Measurements from ENCODE around the gene AJUBA. TPM values are rescaled to one million over a fixed set of nuclear protein-coding genes. Genes with fewer than 3 reads are reported as not detected.
A peak's percentile ranks its signal among the peaks of the same experiment; 100 is the strongest.

AJUBA gene
- total RNA-seq, 1 donor from 2014 or later = 110 TPM

- no peak overlapping the region for H3K4me3 Mint-ChIP-seq
- no peak for DNase-seq (ENCODE audit: low spot score in 2 of 2, unreplicated experiment in 2 of 2)
- TF ChIP-seq CTCF (IDR thresholded peaks at IDR 0.05; ENCODE audit: unreplicated experiment) = no peak
- no peaks in the 10 kb centered on the region for H3K9me3 Mint-ChIP-seq
- H3K36me3 Mint-ChIP-seq = peaks cover 10% of the 10 kb centered on the region
- H3K27ac Mint-ChIP-seq = no peak overlapping the region
- H3K4me1 Mint-ChIP-seq = peaks cover 23% of the 10 kb centered on the region
- no peaks in the 10 kb centered on the region for H3K27me3 Mint-ChIP-seq (ENCODE audit: low read depth)
Measured at GRCh38 chr14:22929961-22930364, 52.4 kb downstream of the AJUBA start.

- peaks cover 23% of the 10 kb centered on the region for H3K4me1 Mint-ChIP-seq
- H3K27me3 Mint-ChIP-seq (ENCODE audit: low read depth) = no peaks in the 10 kb centered on the region
- H3K36me3 Mint-ChIP-seq = peaks cover 15% of the 10 kb centered on the region
- no peak within 1 kb of the TSS for H3K4me3 Mint-ChIP-seq
- H3K9me3 Mint-ChIP-seq = no peaks in the 10 kb centered on the region
- no peak for TF ChIP-seq CTCF (IDR thresholded peaks at IDR 0.05; ENCODE audit: unreplicated experiment)
- H3K27ac Mint-ChIP-seq = no peak within 1 kb of the TSS
- peak; percentile 94 to 99 for DNase-seq (ENCODE audit: low spot score in 2 of 2, unreplicated experiment in 2 of 2)
Measured at GRCh38 chr14:22929104-22929960, 53.0 kb downstream of the AJUBA start, which contains the start of gene PRMT5. Gene PRMT5, minus strand, starts transcription at chr14:22929376. Its CDS starts 15 bp downstream, at chr14:22929361.

- TF ChIP-seq CTCF (IDR thresholded peaks at IDR 0.05; ENCODE audit: unreplicated experiment) = no peak
- H3K9me3 Mint-ChIP-seq = no peaks in the 10 kb centered on the region
- no peak overlapping the region for H3K4me3 Mint-ChIP-seq
- peaks cover 23% of the 10 kb centered on the region for H3K4me1 Mint-ChIP-seq
- no peak for DNase-seq (ENCODE audit: low spot score in 2 of 2, unreplicated experiment in 2 of 2)
- no peak overlapping the region for H3K27ac Mint-ChIP-seq
- H3K27me3 Mint-ChIP-seq (ENCODE audit: low read depth) = no peaks in the 10 kb centered on the region
- H3K36me3 Mint-ChIP-seq = peaks cover 22% of the 10 kb centered on the region
Measured at GRCh38 chr14:22928237-22929103, 53.9 kb downstream of the AJUBA start.

GRCh38 chr14:22926316-22926715 is 56.0 kb downstream of the AJUBA start:
- Mint-ChIP-seq H3K9me3 (no peaks in the 10 kb centered on the region), H3K27ac (no peak overlapping the region), H3K4me1 (peaks cover 14% of the 10 kb centered on the region), H3K27me3 (ENCODE audit: low read depth) (no peaks in the 10 kb centered on the region), H3K36me3 (peaks cover 36% of the 10 kb centered on the region), H3K4me3 (no peak overlapping the region)
- no peak for DNase-seq (ENCODE audit: low spot score in 2 of 2, unreplicated experiment in 2 of 2)
- TF ChIP-seq CTCF (IDR thresholded peaks at IDR 0.05; ENCODE audit: unreplicated experiment) = no peak

GRCh38 chr14:22925513-22925912 is 56.8 kb downstream of the AJUBA start:
- Mint-ChIP-seq H3K4me1 (peaks cover 14% of the 10 kb centered on the region), H3K27ac (no peak overlapping the region), H3K36me3 (peaks cover 42% of the 10 kb centered on the region), H3K9me3 (no peaks in the 10 kb centered on the region), H3K4me3 (no peak overlapping the region), H3K27me3 (ENCODE audit: low read depth) (no peaks in the 10 kb centered on the region)
- no peak for TF ChIP-seq CTCF (IDR thresholded peaks at IDR 0.05; ENCODE audit: unreplicated experiment)
- no peak for DNase-seq (ENCODE audit: low spot score in 2 of 2, unreplicated experiment in 2 of 2)

Measured in mesothelial cell of epicardium (in vitro differentiated cells).